WI38 (cell line): ENCODE results near the gene MAPK8IP2.

Experiments
- H3K4me3 ChIP-seq: 2 replicates; pipeline ENCODE4 v1.5.1; 2011; ENCODE audit warnings: low read depth, mild to moderate bottlenecking, control low read depth, low read length
- CTCF ChIP-seq: IDR thresholded peaks from 2 replicates; pipeline ENCODE4 v1.5.1; 2012; ENCODE audit warnings: low read depth, mild to moderate bottlenecking, control low read depth, low read length

Gene MAPK8IP2

GRCh38 chr22:50600967-50601668, 525 bp downstream of the MAPK8IP2 start:
- no peak overlapping the region for H3K4me3 ChIP-seq
- TF ChIP-seq CTCF = no peak

- TF ChIP-seq CTCF = no peak
- H3K4me3 ChIP-seq = no peak overlapping the region
Observed at GRCh38 chr22:50601669-50602337, 1.2 kb downstream of the MAPK8IP2 start.

GRCh38 chr22:50602338-50602700, 1.7 kb downstream of the MAPK8IP2 start:
- no peak for TF ChIP-seq CTCF
- H3K4me3 ChIP-seq = no peak overlapping the region

GRCh38 chr22:50603511-50604255, 3.1 kb downstream of the MAPK8IP2 start:
- no peak for TF ChIP-seq CTCF
- no peak overlapping the region for H3K4me3 ChIP-seq

- no peak for TF ChIP-seq CTCF
- no peak overlapping the region for H3K4me3 ChIP-seq
Observed at GRCh38 chr22:50604256-50605001, 3.8 kb downstream of the MAPK8IP2 start.

GRCh38 chr22:50605002-50605612, 4.5 kb downstream of the MAPK8IP2 start:
- TF ChIP-seq CTCF = no peak
- H3K4me3 ChIP-seq = no peak overlapping the region
